ENCODE measurements around the gene PRPSAP2.
"Not testable (repeated sequence)": the region's sequence is repeated elsewhere in the genome, so short reads cannot be mapped to it uniquely, and the experiment has no call there.

Gene PRPSAP2

DNA sequence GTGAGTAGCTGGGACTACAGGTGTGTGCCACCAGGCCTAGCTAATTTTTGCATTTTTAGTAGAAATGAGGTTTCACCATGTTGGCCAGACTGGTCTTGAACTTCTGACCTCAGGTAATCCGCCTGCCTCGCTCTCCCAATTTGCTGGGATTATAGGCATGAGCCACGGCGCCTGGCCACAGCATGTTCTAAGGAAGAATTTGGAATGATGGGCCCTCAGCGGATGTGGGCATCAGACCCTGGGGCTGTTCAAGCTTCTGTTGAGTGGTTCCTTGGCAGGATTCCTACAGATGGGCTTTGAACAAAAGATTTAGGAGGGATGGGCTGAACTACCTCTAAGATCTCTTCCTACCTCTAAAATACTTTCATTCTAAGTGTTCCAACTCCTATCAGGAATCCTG lies 4.1 kb downstream of the PRPSAP2 start:
- no peak overlapping the region for H3K4me3 ChIP-seq (ENCODE audit: low read depth, low read length)
- DNase-seq (ENCODE audit: low read depth) = no peak
- TF ChIP-seq, protein P1, sequence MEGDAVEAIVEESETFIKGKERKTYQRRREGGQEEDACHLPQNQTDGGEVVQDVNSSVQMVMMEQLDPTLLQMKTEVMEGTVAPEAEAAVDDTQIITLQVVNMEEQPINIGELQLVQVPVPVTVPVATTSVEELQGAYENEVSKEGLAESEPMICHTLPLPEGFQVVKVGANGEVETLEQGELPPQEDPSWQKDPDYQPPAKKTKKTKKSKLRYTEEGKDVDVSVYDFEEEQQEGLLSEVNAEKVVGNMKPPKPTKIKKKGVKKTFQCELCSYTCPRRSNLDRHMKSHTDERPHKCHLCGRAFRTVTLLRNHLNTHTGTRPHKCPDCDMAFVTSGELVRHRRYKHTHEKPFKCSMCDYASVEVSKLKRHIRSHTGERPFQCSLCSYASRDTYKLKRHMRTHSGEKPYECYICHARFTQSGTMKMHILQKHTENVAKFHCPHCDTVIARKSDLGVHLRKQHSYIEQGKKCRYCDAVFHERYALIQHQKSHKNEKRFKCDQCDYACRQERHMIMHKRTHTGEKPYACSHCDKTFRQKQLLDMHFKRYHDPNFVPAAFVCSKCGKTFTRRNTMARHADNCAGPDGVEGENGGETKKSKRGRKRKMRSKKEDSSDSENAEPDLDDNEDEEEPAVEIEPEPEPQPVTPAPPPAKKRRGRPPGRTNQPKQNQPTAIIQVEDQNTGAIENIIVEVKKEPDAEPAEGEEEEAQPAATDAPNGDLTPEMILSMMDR (conservative IDR thresholded peaks at IDR 0.05; ENCODE audit: low read depth, low read length) = no peak

DNA sequence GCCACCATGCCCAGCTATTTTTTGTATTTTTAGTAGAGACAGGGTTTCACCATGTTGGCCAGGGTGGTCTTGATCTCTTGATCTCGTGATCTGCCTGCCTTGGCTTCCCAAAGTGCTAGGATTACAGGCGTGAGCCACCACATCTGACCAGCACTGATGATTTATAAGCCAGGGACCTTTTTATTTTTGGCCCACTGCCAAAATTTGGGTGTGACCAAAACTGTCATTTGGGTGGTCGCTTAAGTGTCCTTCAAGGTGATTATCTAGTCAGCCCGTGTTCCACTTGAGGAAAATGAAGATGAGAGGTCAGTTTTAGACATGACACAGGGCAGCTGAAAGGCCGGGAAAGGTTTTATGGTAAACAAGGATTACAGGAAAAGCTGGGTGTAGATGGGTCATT lies 7.1 kb downstream of the PRPSAP2 start:
- DNase-seq (ENCODE audit: low read depth); H3K4me3 ChIP-seq (ENCODE audit: low read depth, low read length): not testable (repeated sequence)

DNA sequence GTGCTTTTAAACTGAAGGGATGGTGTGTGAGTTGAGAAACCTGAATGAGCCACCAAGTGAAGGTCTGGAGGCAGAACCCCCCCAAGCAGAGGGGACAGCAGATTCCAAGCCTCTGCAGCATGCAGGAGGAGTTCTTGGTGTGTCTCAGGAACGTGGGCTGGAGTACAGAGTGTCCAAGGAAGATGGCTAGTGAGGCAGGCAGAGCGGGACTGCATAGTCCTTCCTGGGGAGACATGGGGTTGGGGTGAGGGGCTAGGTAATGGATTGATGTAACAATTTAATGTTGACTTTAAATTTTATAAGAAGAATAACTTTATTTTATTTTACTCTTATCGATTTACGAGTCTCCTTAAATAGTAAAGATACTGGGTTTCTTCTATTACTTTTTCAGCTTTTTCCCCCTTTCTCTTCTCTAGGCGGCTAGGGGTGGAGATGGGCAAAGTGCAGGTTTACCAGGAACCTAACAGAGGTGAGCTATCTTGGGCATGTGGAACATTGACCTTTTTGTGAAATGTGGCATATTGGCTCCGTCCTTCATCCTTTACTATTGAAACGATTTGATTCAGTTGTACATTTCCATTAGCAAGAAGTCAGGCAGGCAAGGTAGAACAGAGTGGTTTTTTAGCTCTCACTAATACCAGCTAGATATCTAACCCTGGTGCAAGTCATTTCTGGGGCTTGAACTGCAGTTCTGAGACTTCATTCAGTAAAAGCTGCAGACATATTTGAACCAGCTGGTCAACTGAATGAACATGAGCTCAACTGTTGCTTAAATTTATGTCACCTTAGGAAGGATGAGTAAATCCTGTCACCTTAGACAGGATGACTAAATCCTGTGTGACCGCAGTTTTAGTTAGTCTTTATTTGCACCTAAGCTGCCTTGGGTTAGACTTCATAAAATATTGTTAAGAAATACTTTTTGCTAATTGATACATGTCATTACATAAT lies 9.2 kb downstream of the PRPSAP2 start:
- TF ChIP-seq, protein P1 (conservative IDR thresholded peaks at IDR 0.05; ENCODE audit: low read depth, low read length) = no peak
- no peak overlapping the region for H3K4me3 ChIP-seq (ENCODE audit: low read depth, low read length)
- no peak for DNase-seq (ENCODE audit: low read depth)

GRCh38 chr17:18877104-18877645 lies 19.2 kb downstream of the PRPSAP2 start:
- DNase-seq (ENCODE audit: low read depth) = peak; percentile 29
- H3K4me3 ChIP-seq (ENCODE audit: low read depth, low read length) = no peak overlapping the region
- TF ChIP-seq, protein P1 (conservative IDR thresholded peaks at IDR 0.05; ENCODE audit: low read depth, low read length) = no peak

DNA sequence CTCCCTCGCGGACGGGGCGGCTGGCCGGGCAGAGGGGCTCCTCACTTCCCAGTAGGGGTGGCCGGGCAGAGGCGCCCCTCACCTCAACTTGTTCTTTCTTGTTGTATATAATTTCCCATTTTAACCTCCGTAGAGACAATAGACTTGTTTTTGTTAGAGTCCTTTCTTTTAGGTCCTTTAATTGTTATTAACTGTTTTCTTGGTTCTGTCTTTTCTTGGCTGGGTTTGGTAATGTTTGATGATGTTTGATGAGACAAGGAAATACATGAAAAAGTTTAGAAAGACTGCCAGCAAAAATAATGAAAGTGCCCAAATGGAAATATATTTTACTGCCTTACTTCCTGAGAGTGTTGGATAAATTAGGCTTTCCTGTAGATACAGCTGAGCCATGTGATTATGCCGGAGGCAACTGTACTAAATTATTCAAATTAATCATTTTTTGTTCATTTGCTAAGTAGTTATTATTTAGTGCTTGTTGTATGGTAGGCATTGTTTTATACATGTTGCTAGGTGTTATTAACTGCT lies 30.9 kb downstream of the PRPSAP2 start:
- TF ChIP-seq, protein P1 (conservative IDR thresholded peaks at IDR 0.05; ENCODE audit: low read depth, low read length) = no peak
- DNase-seq (ENCODE audit: low read depth) = no peak
- H3K4me3 ChIP-seq (ENCODE audit: low read depth, low read length) = no peak overlapping the region

- DNase-seq (ENCODE audit: low read depth) = no peak
- TF ChIP-seq, protein P1 (conservative IDR thresholded peaks at IDR 0.05; ENCODE audit: low read depth, low read length) = no peak
These were observed 31.7 kb downstream of the PRPSAP2 start for GRCh38 chr17:18889658-18890057.

DNA sequence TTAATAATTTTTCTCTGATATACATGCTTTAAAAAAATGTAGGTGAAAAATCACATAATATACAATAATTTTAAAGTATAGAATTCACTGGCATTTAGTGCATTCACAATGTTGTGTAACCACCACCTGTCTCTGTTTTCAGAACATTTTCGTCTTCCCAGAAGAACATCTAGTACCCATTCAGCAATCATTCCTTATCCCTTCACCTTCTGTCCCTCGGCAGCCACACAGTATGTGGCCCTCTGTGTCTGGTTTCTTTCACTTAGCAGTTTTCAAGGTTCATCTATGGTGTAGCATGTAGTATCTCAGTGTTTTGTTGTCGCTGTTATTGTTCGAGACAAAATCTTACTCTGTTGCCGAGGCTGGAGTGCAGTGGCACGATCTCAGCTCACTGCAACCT lies 33.6 kb downstream of the PRPSAP2 start:
- TF ChIP-seq, protein P1 (conservative IDR thresholded peaks at IDR 0.05; ENCODE audit: low read depth, low read length) = no peak
- DNase-seq (ENCODE audit: low read depth) = no peak
- no peak overlapping the region for H3K4me3 ChIP-seq (ENCODE audit: low read depth, low read length)

More at GRCh38 chr17:18889658-18890057, 31.7 kb downstream of the PRPSAP2 start:
- no peak overlapping the region for H3K4me3 ChIP-seq (ENCODE audit: low read depth, low read length)
